Activated CD4-positive, alpha-beta T cell treated with anti-CD3 and anti-CD28 coated beads for 36 hours (primary cell): Measurements from ENCODE around the gene CNTN4. TPM values are rescaled to one million over a fixed set of nuclear protein-coding genes. Genes with fewer than 3 reads are reported as not detected.

Experiments
- ATAC-seq: fragments of 200-7000 bp; cut with Tn5 transposase; one replicate; pipeline ENCODE4 v1.10.0; 2021; ENCODE audit warnings: mild to moderate bottlenecking, moderate library complexity
- CTCF ChIA-PET: fragments of 350-600 bp; sonication (Branson Sonifier 250); formaldehyde crosslinking; loops from one replicate; lab custom pipeline; 2021; ENCODE audit warnings: antibody characterized with exemption; lab: Charles Lee
- POLR2A ChIA-PET: fragments of 350-600 bp; sonication (Branson Sonifier 250); formaldehyde crosslinking; loops from one replicate; lab custom pipeline; 2021; ENCODE audit warnings: antibody characterized with exemption, inconsistent platforms; lab: Charles Lee
- DNase-seq: peaks from one replicate; pipeline ENCODE4 v3.0.0-alpha.2; 2020
- H3K27ac Mint-ChIP-seq: one replicate; pipeline ENCODE4 v1.8.0; 2021; ENCODE audit warnings: mixed read lengths
- H3K27me3 Mint-ChIP-seq: one replicate; pipeline ENCODE4 v1.8.0; 2021; ENCODE audit warnings: mixed read lengths
- H3K36me3 Mint-ChIP-seq: one replicate; pipeline ENCODE4 v1.8.0; 2021; ENCODE audit warnings: low read depth, mixed read lengths
- H3K4me1 Mint-ChIP-seq: one replicate; pipeline ENCODE4 v1.8.0; 2021; ENCODE audit warnings: mixed read lengths
- H3K4me3 Mint-ChIP-seq: one replicate; pipeline ENCODE4 v1.8.0; 2021; ENCODE audit warnings: mild to moderate bottlenecking, moderate library complexity, mixed read lengths
- H3K9me3 Mint-ChIP-seq: one replicate; pipeline ENCODE4 v1.8.0; 2021; ENCODE audit warnings: low read depth, mixed read lengths
- intact Hi-C, 2 experiments: fragments of 100-400 bp; cut with DNase I in 1 of 2; cut with micrococcal nuclease in 1 of 2; formaldehyde crosslinking; loops; one replicate each; pipeline versions ENCODE4 v1.14.2 to v1.15.1; 2022 to 2024; cut with DNase I, micrococcal nuclease
- total RNA-seq, 2 experiments: library from RNA; stranded (reverse); gene quantifications; one replicate each; pipeline ENCODE4 v1.2.3, GENCODE V29; 2021

Gene CNTN4
- total RNA-seq, 2 experiments from 2014 or later, result not detected

DNA sequence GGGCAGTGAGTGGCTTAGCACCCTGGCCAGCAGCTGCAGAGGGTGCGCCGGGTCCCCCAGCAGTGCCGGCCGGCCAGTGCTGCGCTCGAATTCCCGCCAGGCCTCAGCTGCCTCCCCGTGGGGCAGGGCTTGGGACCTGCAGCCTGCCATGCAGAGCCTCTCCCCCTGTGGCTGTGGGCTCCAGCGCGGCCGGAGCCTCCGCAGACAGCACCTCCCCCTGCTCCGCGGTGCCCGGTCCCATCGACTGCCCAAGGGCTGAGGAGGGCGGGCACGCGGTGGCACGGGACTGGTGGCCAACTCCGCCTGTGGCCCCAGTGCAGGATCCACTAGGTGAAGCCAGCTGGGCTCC, 386.3 kb downstream of the CNTN4 start:
- Mint-ChIP-seq H3K9me3 (peaks cover 2% of the 10 kb centered on the region), H3K27ac (no peak overlapping the region), H3K4me1 (no peaks in the 10 kb centered on the region), H3K27me3 (no peaks in the 10 kb centered on the region), H3K36me3 (no peaks in the 10 kb centered on the region), H3K4me3 (no peak overlapping the region)
- intact Hi-C loops, result no loop called here
- CTCF ChIA-PET, result no interaction called here
- ATAC-seq (no peak), DNase-seq (no peak)
- POLR2A ChIA-PET, result interaction anchor here (0.6 kb wide), 1 partner anchor 543 kb away, joined by 4 read pairs; no protein-coding TSS in a partner anchor

DNA sequence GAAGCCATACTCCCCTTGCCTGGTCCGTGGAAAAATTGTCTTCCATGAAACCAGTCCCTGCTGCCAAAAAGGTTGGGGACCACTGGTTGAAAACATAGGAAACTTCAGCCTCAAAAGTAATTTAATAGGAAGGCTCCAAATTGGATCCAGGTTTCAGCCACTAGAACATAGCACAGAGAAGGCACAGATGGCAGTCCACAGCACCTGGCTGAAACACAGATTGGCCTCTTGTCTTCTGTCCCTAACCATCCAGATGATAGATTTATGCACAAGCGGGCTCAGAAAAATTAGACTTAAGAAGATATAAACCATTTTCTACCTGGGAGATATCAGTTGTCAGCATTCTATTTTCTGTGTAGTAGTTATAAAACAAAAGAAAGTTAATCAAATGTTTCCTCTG, 397.1 kb downstream of the CNTN4 start:
- Mint-ChIP-seq H3K9me3 (no peaks in the 10 kb centered on the region), H3K4me3 (no peak overlapping the region), H3K27ac (no peak overlapping the region), H3K36me3 (no peaks in the 10 kb centered on the region), H3K4me1 (no peaks in the 10 kb centered on the region), H3K27me3 (no peaks in the 10 kb centered on the region)
- intact Hi-C loops, result no loop called here
- CTCF ChIA-PET, result no interaction called here
- POLR2A ChIA-PET, result no interaction called here
- ATAC-seq, result no peak
- DNase-seq, result no peak

GRCh38 chr3:2504912-2505311, 406.2 kb downstream of the CNTN4 start:
- POLR2A ChIA-PET, result no interaction called here
- DNase-seq (no peak), ATAC-seq (no peak)
- CTCF ChIA-PET, result interaction anchor here (0.6 kb wide), 1 partner anchor 12 kb away, joined by 3 read pairs; no protein-coding TSS in a partner anchor
- H3K27ac Mint-ChIP-seq, result no peak overlapping the region
- peaks cover 5% of the 10 kb centered on the region for H3K27me3 Mint-ChIP-seq
- H3K9me3 Mint-ChIP-seq, result no peaks in the 10 kb centered on the region
- H3K4me1 Mint-ChIP-seq, result peaks cover 2% of the 10 kb centered on the region
- no peak overlapping the region for H3K4me3 Mint-ChIP-seq
- intact Hi-C loops, result no loop called here
- H3K36me3 Mint-ChIP-seq, result no peaks in the 10 kb centered on the region

- H3K36me3 Mint-ChIP-seq, result no peaks in the 10 kb centered on the region
- no peak overlapping the region for H3K4me3 Mint-ChIP-seq
- no peak for ATAC-seq
- CTCF ChIA-PET, result no interaction called here
- no peak for DNase-seq
- H3K27me3 Mint-ChIP-seq, result peaks cover 7% of the 10 kb centered on the region
- H3K9me3 Mint-ChIP-seq, result no peaks in the 10 kb centered on the region
- H3K4me1 Mint-ChIP-seq, result peaks cover 2% of the 10 kb centered on the region
- POLR2A ChIA-PET, result no interaction called here
- intact Hi-C loops, result no loop called here
- no peak overlapping the region for H3K27ac Mint-ChIP-seq
Observed at GRCh38 chr3:2506776-2507175, 408.1 kb downstream of the CNTN4 start.

- Mint-ChIP-seq H3K27ac (no peak overlapping the region), H3K4me1 (no peaks in the 10 kb centered on the region), H3K4me3 (no peak overlapping the region), H3K9me3 (no peaks in the 10 kb centered on the region), H3K27me3 (peaks cover 4% of the 10 kb centered on the region), H3K36me3 (no peaks in the 10 kb centered on the region)
- intact Hi-C loops, result no loop called here
- ATAC-seq (no peak), DNase-seq (no peak)
- CTCF ChIA-PET, result no interaction called here
- POLR2A ChIA-PET, result no interaction called here
Observed at GRCh38 chr3:2510591-2511145, 412.0 kb downstream of the CNTN4 start.

DNA sequence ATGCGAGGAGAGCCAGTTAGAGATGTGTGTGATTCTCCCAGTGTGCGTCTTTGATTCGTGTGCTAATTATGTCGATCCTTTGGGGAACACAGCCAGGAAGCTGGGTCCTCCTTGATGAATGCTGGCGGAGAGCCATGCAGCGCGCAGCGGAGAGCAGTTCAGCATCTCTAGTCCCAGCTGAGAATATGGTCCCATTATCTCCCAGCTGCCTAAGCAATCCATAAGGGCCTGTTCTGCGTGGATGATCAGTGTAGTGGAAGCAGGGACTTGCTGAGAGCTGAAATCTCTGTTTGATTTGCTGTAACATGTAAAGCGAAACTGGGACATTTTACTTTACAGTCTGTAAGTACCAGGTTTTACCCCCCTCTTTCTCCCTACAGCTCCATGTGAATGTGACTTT, 412.7 kb downstream of the CNTN4 start:
- no peak overlapping the region for H3K4me3 Mint-ChIP-seq
- CTCF ChIA-PET, result interaction anchor here (0.9 kb wide), 1 partner anchor 8 kb away, joined by 3 read pairs; no protein-coding TSS in a partner anchor

DNA sequence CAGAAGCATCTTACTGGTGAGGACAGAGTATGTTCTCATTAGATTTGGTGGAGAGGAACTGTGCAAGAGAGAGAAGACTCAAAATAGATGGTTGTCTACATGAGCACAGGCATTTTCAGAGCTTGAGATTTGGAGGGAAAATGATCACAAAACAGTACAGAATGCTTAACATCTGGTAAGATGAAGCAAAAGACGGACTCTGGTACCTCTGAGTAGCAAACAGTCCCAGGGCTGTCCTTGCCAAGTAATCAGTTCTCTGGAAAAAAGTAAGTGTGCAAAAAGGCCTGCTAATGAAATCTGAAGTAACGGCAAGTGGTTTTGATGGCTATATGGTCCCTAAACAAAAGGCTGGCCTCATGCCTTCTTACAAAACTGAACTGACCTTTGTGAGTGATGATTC, 414.2 kb downstream of the CNTN4 start:
- CTCF ChIA-PET, result no interaction called here
- no peak overlapping the region for H3K27ac Mint-ChIP-seq
- intact Hi-C loops, result no loop called here
- H3K9me3 Mint-ChIP-seq, result no peaks in the 10 kb centered on the region
- no peaks in the 10 kb centered on the region for H3K4me1 Mint-ChIP-seq
- no peak overlapping the region for H3K4me3 Mint-ChIP-seq
- H3K27me3 Mint-ChIP-seq, result peaks cover 2% of the 10 kb centered on the region
- ATAC-seq, result no peak
- POLR2A ChIA-PET, result interaction anchor here (0.6 kb wide), 1 partner anchor 843 kb away, joined by 3 read pairs; no protein-coding TSS in a partner anchor
- no peak for DNase-seq
- no peaks in the 10 kb centered on the region for H3K36me3 Mint-ChIP-seq

More for the DNA sequence above, 412.7 kb downstream of the CNTN4 start:
- POLR2A ChIA-PET, result no interaction called here
- DNase-seq, result no peak
- Mint-ChIP-seq H3K36me3 (no peaks in the 10 kb centered on the region), H3K9me3 (no peaks in the 10 kb centered on the region), H3K27ac (no peak overlapping the region), H3K4me1 (no peaks in the 10 kb centered on the region), H3K27me3 (peaks cover 4% of the 10 kb centered on the region)
- no peak for ATAC-seq
- intact Hi-C loops, result no loop called here

DNA sequence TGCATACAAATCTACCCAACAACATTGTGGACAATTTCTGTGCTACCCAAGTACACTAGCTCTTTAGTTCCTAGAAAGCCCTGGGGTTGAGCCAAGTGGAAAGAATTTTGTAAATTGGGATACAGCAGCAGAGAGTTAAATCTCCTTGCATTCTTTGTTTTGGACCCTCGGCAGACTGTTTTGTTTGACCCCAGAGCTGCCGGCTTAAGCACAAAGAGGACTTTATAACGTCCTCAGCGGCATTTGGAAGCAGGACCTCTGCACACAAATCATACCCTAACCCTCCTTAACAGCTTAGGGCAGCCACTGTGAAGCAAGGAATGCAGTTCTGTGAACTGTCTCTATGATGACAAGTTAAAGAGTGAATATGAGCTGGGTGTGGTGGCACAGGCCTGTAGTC, 415.3 kb downstream of the CNTN4 start:
- peaks cover 2% of the 10 kb centered on the region for H3K27me3 Mint-ChIP-seq
- H3K9me3 Mint-ChIP-seq, result no peaks in the 10 kb centered on the region
- H3K27ac Mint-ChIP-seq, result no peak overlapping the region
- CTCF ChIA-PET, result no interaction called here
- no peak overlapping the region for H3K4me3 Mint-ChIP-seq
- no peaks in the 10 kb centered on the region for H3K36me3 Mint-ChIP-seq
- DNase-seq, result no peak
- POLR2A ChIA-PET, result no interaction called here
- ATAC-seq, result no peak
- H3K4me1 Mint-ChIP-seq, result no peaks in the 10 kb centered on the region
- intact Hi-C loops, result no loop called here

DNA sequence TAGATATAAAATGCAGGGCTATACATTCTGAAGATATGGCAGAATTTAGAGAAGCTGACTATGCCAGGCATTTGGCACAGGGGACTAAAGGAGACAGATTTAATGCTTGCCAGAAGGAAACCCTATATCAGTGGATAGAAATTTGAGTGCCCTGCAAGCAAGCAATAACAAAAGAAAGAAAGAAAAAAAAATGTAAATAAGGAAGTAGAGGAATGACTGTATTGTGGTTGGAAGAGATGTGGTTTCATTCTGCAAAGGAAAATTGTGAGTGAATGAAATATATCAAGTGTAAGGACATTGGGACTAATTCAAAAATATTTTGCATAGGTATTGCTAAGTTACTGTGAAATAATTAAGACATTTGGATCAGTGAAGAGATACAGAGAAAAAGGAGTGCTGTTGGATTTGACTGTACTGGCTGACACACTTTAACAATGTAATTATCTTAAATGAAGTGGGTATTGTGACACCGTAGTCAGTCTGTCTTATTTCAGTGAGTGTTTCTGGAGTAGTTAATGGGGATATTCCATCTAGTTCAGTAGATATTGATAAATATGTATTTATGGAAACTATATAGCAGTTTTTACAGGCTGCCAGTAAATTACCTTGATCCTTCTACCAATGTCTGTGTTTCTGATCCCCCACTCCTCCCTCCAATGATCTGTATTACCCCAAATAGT, 418.2 kb downstream of the CNTN4 start:
- no peaks in the 10 kb centered on the region for H3K36me3 Mint-ChIP-seq
- intact Hi-C loops, result no loop called here
- ATAC-seq (no peak), DNase-seq (no peak)
- no peaks in the 10 kb centered on the region for H3K4me1 Mint-ChIP-seq
- POLR2A ChIA-PET, result no interaction called here
- CTCF ChIA-PET, result interaction anchor here (0.6 kb wide), 1 partner anchor 12 kb away, joined by 3 read pairs; no protein-coding TSS in a partner anchor
- no peak overlapping the region for H3K27ac Mint-ChIP-seq
- no peak overlapping the region for H3K4me3 Mint-ChIP-seq
- H3K9me3 Mint-ChIP-seq, result no peaks in the 10 kb centered on the region
- no peaks in the 10 kb centered on the region for H3K27me3 Mint-ChIP-seq

DNA sequence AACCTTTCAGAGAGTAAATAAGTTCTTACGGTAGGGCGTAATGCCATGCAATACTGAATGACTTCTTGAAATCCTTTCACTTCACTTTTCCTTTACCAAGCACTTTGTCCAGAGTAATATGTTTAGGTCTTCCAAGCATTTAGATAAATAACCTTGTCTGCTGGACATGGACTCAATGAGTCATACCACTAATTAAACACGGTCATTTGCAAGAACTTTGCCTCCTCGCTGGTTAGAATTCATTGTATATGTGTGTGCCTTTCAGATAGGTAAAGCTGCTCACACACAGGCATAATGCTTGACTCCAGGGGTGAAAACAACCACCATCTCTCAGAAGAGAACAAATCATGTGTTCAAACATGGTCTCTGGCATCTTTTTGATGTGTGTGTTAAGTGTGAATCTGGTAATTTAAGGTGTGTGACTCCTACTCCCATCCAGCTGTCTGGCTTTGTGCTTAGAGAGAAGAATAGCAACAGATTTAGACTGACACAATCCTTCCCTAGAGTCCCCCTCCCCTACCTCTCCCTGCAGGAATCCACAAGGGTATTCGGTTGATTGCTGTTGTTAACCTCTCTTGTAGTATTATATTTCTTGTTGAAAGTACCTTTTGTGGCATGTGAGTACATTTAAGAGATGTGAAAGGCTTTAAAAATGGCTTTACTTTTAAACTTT, 419.0 kb downstream of the CNTN4 start:
- ChIA-PET POLR2A (no interaction called here), CTCF (no interaction called here)
- Mint-ChIP-seq H3K4me3 (no peak overlapping the region), H3K4me1 (no peaks in the 10 kb centered on the region), H3K27ac (no peak overlapping the region), H3K27me3 (no peaks in the 10 kb centered on the region), H3K36me3 (no peaks in the 10 kb centered on the region), H3K9me3 (no peaks in the 10 kb centered on the region)
- no peak for DNase-seq
- intact Hi-C loops, result no loop called here
- no peak for ATAC-seq

- H3K4me1 Mint-ChIP-seq, result no peaks in the 10 kb centered on the region
- ATAC-seq, result no peak
- H3K36me3 Mint-ChIP-seq, result no peaks in the 10 kb centered on the region
- intact Hi-C loops, result no loop called here
- CTCF ChIA-PET, result no interaction called here
- POLR2A ChIA-PET, result no interaction called here
- no peaks in the 10 kb centered on the region for H3K27me3 Mint-ChIP-seq
- DNase-seq, result no peak
- H3K27ac Mint-ChIP-seq, result no peak overlapping the region
- H3K9me3 Mint-ChIP-seq, result no peaks in the 10 kb centered on the region
- H3K4me3 Mint-ChIP-seq, result no peak overlapping the region
Observed at GRCh38 chr3:2523281-2523836, 424.7 kb downstream of the CNTN4 start.
